Left hindlimb (tissue), 1 donor: ENCODE results near the gene LCK.
"Not testable (repeated sequence)": the region's sequence is repeated elsewhere in the genome, so short reads cannot be mapped to it uniquely, and the experiment has no call there.

Experiments
- DNase-seq: peaks from one replicate; pipeline ENCODE4 v3.0.0-alpha.2; 2018

Gene LCK

GRCh38 chr1:32240140-32240951, 10.7 kb upstream of the LCK start:
- DNase-seq: peak; percentile 83

GRCh38 chr1:32241001-32241763, 9.9 kb upstream of the LCK start:
- DNase-seq: peak; percentile 80

GRCh38 chr1:32242341-32242851, 8.7 kb upstream of the LCK start:
- DNase-seq: peak; percentile 66

- DNase-seq: no peak
These were observed 4.2 kb upstream of the LCK start, which contains the start of gene FAM167B for GRCh38 chr1:32246888-32247273. TSS of gene FAM167B (plus strand) at chr1:32247222. CDS start at chr1:32247422, 200 bp downstream.

- no peak for DNase-seq
These were observed 3.6 kb upstream of the LCK start for GRCh38 chr1:32247452-32247851.

DNA sequence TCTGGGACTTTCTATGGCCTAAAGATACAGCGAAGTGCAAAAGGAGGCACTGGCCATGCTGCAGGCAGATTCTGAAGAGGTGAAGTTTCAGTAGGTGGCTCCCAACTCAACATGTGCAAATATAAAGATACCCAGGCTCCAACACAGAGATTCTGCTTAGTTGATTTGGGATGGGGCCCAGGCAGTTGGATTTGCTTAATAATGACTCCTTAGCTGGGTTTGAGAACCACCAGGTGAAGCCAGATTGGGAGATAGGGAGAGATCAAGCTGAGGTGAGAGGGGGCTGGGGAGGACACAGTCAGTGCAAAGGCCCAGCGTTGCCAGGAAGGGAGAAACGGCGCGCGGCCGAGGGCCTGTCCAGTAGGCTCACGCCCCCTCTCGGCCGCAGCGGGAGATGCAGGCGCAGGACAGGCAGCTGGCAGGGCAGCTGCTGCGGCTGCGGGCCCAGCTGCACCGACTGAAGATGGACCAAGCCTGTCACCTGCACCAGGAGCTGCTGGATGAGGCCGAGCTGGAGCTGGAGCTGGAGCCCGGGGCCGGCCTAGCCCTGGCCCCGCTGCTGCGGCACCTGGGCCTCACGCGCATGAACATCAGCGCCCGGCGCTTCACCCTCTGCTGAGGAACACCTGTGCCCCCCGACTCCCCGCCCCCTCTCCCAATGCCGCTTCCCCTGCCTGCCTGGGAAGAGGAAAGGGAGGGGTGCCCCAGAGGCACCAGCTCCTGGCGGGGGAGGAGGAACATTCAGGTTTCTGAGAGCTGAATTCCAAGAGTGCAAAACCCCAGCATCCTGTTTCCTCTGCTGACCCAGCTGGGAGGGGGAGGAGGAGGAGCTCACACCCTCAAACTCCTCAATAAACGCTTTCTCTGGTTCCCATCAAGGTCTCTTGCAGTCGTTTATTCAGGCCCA, 2.8 kb upstream of the LCK start:
- peak; percentile 72 for DNase-seq

- no peak for DNase-seq
These were observed 1.1 kb upstream of the LCK start for GRCh38 chr1:32249831-32250525.

GRCh38 chr1:32255072-32256071, 4.3 kb downstream of the LCK start:
- no peak for DNase-seq

DNA sequence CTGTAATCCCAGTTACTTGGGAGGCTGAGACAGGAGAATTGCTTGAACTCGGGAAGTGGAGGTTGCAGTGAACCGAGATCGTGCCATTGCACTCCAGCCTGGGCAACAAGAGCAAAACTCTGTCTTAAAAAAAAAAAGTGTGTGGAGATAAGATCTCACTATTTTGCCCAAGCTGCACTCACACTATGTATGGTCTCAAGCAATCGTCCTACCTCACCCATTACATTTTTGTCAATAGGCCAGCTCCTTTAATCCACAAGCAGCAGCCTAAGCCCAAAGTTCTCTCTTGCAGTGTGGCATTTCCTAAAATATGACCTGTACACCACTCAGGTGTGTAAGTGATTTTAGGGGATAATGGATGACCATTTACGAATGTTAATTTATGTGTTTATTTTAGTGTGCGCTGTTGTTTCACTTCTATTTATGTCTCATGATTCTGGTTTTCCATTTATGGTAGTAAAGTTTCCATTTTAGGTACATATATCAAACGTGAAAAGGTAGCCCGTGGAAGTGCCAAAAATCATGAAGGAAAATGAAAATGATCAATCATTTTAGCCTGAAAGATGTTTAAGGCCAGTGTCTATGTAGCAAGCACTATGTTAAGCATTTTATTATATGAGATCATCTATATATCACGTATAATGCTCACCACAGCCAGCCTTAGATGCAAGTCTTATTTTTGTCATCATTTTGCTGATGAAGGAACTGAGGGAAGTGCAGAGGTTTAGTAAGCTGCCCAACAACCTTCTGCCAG, 5.6 kb downstream of the LCK start:
- DNase-seq: no peak

GRCh38 chr1:32257227-32257508, 6.1 kb downstream of the LCK start:
- no peak for DNase-seq

DNA sequence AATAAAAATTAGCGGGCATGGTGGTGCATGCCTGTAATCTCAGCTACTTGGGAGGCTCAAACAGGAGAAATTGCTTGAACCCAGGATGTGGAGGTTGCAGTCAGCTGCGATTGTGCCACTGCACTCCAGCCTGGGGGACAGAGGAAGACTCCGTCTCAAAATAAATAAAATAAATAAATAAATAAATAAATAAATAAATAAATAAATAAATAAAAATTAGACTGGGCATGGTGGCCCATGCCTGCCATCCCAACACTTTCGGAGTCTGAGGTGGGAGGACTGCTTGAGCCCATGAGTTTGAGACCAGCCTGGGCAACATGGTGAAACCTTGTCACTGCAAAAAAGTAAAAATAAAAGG, 12.2 kb downstream of the LCK start:
- not testable (repeated sequence) for DNase-seq

DNA sequence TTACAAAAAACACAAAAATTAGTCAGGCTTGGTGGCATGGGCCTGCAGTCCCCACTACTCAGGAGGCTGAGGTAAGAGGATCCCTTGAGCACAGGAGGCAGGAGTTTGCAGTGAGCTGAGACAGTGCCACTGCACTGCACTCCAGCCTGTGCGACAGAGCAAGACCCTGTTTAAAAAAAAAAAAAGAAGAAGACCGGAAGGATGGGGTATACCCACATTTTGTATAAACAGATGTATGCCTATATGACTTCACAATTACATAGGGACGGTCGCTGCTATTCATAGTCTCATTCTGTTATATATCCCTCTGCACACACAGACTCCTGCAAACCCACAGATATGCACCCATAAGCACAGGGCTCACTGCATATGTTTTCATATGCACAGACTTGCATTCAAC, 12.7 kb downstream of the LCK start:
- no peak for DNase-seq

GRCh38 chr1:32265846-32266245, 14.8 kb downstream of the LCK start:
- no peak for DNase-seq

- no peak for DNase-seq
These were observed 16.0 kb downstream of the LCK start for GRCh38 chr1:32266921-32267591.

DNA sequence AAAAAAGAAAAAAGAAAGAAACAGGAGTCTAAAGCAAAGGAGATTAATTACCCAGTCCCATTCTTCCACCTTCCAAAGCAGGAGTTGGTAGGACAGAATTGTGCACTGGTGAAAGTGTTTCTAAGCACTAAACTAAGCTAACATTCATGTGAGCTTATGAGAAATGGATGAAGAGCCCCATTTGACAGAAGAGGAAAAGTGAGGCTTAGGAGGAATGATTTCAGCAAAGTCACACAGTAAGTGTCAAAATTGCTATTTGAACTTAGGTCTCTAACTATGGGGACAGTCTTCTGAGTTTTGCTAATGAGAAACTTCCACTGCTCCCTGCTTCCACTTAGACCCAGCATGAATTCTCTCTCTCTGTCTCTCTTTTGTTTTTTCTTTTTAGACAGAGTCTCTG, 18.7 kb downstream of the LCK start:
- DNase-seq: no peak

GRCh38 chr1:32272557-32273390, 21.7 kb downstream of the LCK start:
- no peak for DNase-seq

DNA sequence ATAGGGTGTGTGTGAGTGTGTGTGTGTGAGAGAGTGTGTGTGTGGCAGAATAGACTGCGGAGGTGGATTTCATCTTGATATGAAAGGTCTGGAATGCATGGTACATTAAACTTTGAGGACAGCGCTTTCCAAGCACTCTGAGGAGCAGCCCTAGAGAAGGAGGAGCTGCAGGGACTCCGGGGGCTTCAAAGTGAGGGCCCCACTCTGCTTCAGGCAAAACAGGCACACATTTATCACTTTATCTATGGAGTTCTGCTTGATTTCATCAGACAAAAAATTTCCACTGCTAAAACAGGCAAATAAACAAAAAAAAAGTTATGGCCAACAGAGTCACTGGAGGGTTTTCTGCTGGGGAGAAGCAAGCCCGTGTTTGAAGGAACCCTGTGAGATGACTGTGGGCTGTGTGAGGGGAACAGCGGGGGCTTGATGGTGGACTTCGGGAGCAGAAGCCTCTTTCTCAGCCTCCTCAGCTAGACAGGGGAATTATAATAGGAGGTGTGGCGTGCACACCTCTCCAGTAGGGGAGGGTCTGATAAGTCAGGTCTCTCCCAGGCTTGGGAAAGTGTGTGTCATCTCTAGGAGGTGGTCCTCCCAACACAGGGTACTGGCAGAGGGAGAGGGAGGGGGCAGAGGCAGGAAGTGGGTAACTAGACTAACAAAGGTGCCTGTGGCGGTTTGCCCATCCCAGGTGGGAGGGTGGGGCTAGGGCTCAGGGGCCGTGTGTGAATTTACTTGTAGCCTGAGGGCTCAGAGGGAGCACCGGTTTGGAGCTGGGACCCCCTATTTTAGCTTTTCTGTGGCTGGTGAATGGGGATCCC, 22.5 kb downstream of the LCK start:
- DNase-seq: no peak
